Kidney (tissue), 14 donors: ENCODE results near the gene ST8SIA1. TPM values are rescaled to one million over a fixed set of nuclear protein-coding genes. Genes with fewer than 3 reads are reported as not detected.

Source experiments
- DNase-seq, 5 donors: peaks; one replicate each; pipeline ENCODE4 v3.0.0-alpha.2; 2013 to 2020
- FAIRE-seq: peaks from 2 replicates; lab custom pipeline; 2012; peaks lifted over from hg19 to GRCh38; lab: Jason Lieb, UNC
- H3K27ac ChIP-seq, 2 donors: one replicate each; pipeline ENCODE4 v1.7.0; 2013; ENCODE audit warnings: low read depth in 2 of 2, low read length in 2 of 2, inconsistent platforms in 1 of 2
- H3K27me3 ChIP-seq: one replicate; pipeline ENCODE4 v1.7.1; 2013; ENCODE audit warnings: low read length, inconsistent platforms; ENCODE audit not compliant: control insufficient read depth, insufficient read depth
- H3K36me3 ChIP-seq, 3 donors: one replicate each; pipeline versions ENCODE4 v1.7.0 to v1.7.1; 2013; ENCODE audit warnings: low read length in 3 of 3, control low read depth in 1 of 3, inconsistent platforms in 1 of 3; ENCODE audit not compliant: insufficient read depth in 3 of 3, control insufficient read depth in 2 of 3
- H3K4me1 ChIP-seq, 3 donors: one replicate each; pipeline versions ENCODE4 v1.7.0 to v1.7.1; 2013; ENCODE audit warnings: low read length in 3 of 3, inconsistent platforms in 1 of 3, low read depth in 1 of 3; ENCODE audit not compliant: control insufficient read depth in 2 of 3, insufficient read depth in 2 of 3
- H3K4me3 ChIP-seq, 3 donors: one replicate each; pipeline versions ENCODE4 v1.7.0 to v1.8.1; 2013; ENCODE audit warnings: low read length in 3 of 3, control low read depth in 1 of 3, inconsistent platforms in 1 of 3
- H3K9ac ChIP-seq, 3 donors: one replicate each; pipeline versions ENCODE4 v1.7.0 to v1.7.1; 2013; ENCODE audit warnings: low read length in 3 of 3, control low read depth in 1 of 3, inconsistent platforms in 1 of 3
- H3K9me3 ChIP-seq, 3 donors: one replicate each; pipeline versions ENCODE4 v1.7.0 to v1.7.1; 2013; ENCODE audit warnings: low read length in 3 of 3, control low read depth in 1 of 3, inconsistent platforms in 1 of 3; ENCODE audit not compliant: control insufficient read depth in 2 of 3, insufficient read depth in 1 of 3
- CTCF ChIP-seq: IDR thresholded peaks from 3 replicates; pipeline ENCODE4 v1.5.1; 2012; ENCODE audit warnings: mild to moderate bottlenecking, moderate library complexity, borderline replicate concordance; ENCODE audit not compliant: insufficient read depth; ENCODE audit errors: extremely low read depth
- intact Hi-C: fragments of 100-400 bp; cut with DNase I; formaldehyde crosslinking; loops from one replicate; pipeline ENCODE4 v1.11.1; 2022
- polyA plus RNA-seq: library from polyadenylated mRNA; stranded (reverse); fragments of 350-450 nt; fragmentation: Illumina TruSeq; extraction: RNeasy Lipid Tissue Mini Kit (QIAGEN cat#74804); gene quantifications from one replicate; pipeline ENCODE4 v1.2.3, GENCODE V29; 2014; ENCODE audit warnings: low read depth, low replicate concordance; ENCODE audit not compliant: insufficient read depth
- total RNA-seq: library from RNA; stranded (reverse); fragmentation: NEBNext Ultra II Directional; extraction: Animal tissue kit (Norgen Biotek cat#: 25700); gene quantifications from one replicate; pipeline ENCODE4 v1.2.1, GENCODE V29; 2021
- donor health status: control.
- donor health status: control.
- donor health status: control.
- donor health status: control.
- donor health status: control.
- donor health status: DM: yes; HTN: yes; CAD: no.
- donor health status: Normal renal cell carcinoma (clear cell type).

The ST8SIA1 gene
- total and polyA plus RNA-seq, 2 donors from 2014 or later, result 2.8 to 4.7 TPM

GRCh38 chr12:22271023-22271422 lies 63.5 kb downstream of the ST8SIA1 start:
- H3K36me3 ChIP-seq, result no peaks in the 10 kb centered on the region
- no peaks in the 10 kb centered on the region for H3K9me3 ChIP-seq
- no peak for DNase-seq
- intact Hi-C loops, result no loop called here
- no peak overlapping the region for H3K4me3 ChIP-seq
- no peak overlapping the region for H3K27ac ChIP-seq
- no peaks in the 10 kb centered on the region for H3K4me1 ChIP-seq
- H3K27me3 ChIP-seq, result no peaks in the 10 kb centered on the region
- no peak overlapping the region for H3K9ac ChIP-seq
- no peak for TF ChIP-seq CTCF
- FAIRE-seq, result no peak

GRCh38 chr12:22268973-22269372 lies 65.5 kb downstream of the ST8SIA1 start:
- DNase-seq, result no peak
- Histone ChIP-seq H3K4me1 (no peaks in the 10 kb centered on the region), H3K9me3 (no peaks in the 10 kb centered on the region), H3K27me3 (no peaks in the 10 kb centered on the region), H3K4me3 (no peak overlapping the region), H3K27ac (no peak overlapping the region), H3K9ac (no peak overlapping the region), H3K36me3 (no peaks in the 10 kb centered on the region)
- no peak for TF ChIP-seq CTCF
- intact Hi-C loops, result no loop called here
- FAIRE-seq, result no peak

GRCh38 chr12:22268406-22268805 lies 66.1 kb downstream of the ST8SIA1 start:
- no peaks in the 10 kb centered on the region for H3K4me1 ChIP-seq
- TF ChIP-seq CTCF, result no peak
- H3K9me3 ChIP-seq, result no peaks in the 10 kb centered on the region
- intact Hi-C loops, result no loop called here
- H3K36me3 ChIP-seq, result no peaks in the 10 kb centered on the region
- DNase-seq (no peak), FAIRE-seq (no peak)
- H3K27me3 ChIP-seq, result no peaks in the 10 kb centered on the region
- H3K27ac ChIP-seq, result no peak overlapping the region
- H3K4me3 ChIP-seq, result no peak overlapping the region
- no peak overlapping the region for H3K9ac ChIP-seq

GRCh38 chr12:22266101-22266500 lies 68.4 kb downstream of the ST8SIA1 start:
- FAIRE-seq, result no peak
- intact Hi-C loops, result no loop called here

More at GRCh38 chr12:22266101-22266500, 68.4 kb downstream of the ST8SIA1 start:
- H3K9ac ChIP-seq, result no peak overlapping the region
- no peaks in the 10 kb centered on the region for H3K9me3 ChIP-seq
- no peaks in the 10 kb centered on the region for H3K27me3 ChIP-seq
- no peak for DNase-seq
- H3K27ac ChIP-seq, result no peak overlapping the region
- TF ChIP-seq CTCF, result no peak
- no peak overlapping the region for H3K4me3 ChIP-seq
- H3K4me1 ChIP-seq, result no peaks in the 10 kb centered on the region
- no peaks in the 10 kb centered on the region for H3K36me3 ChIP-seq
